ENCODE results near the gene SLC1A2. TPM values are rescaled to one million over a fixed set of nuclear protein-coding genes. Genes with fewer than 3 reads are reported as not detected.

Gene SLC1A2
- total RNA-seq, 1 experiment from 2014 or later: not detected

GRCh38 chr11:35376613-35377012 lies 42.7 kb downstream of the SLC1A2 start:
- no peak for DNase-seq (ENCODE audit: low spot score)

GRCh38 chr11:35376118-35376510 lies 43.2 kb downstream of the SLC1A2 start:
- no peak for DNase-seq (ENCODE audit: low spot score)

DNA sequence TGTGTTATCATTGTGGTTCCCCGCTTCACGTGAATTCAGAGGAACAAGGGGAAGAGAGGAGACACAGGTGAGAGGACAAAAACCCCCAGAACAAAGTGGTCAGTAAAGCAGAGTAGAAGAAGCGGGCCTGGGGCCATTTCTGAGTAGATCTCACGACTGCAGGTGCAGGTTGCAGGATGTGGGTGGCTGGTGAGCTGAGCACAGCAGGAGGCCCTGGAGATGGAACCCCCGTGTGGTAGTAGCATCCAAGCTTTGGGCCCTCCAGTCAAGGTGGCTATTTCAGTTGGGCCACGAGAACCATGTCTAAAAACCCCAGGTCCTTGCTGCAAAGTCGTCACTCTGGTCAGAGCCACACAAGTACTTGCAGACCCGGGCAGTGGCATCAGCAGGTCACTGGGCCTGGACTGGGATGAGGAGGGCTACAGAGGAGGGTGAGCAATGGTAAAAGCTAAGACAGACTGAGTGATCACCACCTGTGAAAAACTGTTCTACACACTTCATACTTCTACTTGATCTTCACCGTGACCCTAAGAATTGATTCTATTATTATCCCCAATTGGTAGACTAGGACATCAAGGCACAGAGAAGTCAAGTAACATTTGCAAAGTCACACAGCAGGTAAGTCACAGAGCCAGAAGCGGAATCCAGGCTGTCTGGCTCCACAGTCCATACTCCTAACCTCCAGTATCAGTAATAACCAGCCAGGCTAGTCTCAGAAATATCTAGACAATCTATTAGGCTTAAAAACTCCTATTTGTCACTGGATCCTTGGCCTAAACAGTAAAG lies 43.8 kb downstream of the SLC1A2 start:
- DNase-seq (ENCODE audit: low spot score): no peak

DNA sequence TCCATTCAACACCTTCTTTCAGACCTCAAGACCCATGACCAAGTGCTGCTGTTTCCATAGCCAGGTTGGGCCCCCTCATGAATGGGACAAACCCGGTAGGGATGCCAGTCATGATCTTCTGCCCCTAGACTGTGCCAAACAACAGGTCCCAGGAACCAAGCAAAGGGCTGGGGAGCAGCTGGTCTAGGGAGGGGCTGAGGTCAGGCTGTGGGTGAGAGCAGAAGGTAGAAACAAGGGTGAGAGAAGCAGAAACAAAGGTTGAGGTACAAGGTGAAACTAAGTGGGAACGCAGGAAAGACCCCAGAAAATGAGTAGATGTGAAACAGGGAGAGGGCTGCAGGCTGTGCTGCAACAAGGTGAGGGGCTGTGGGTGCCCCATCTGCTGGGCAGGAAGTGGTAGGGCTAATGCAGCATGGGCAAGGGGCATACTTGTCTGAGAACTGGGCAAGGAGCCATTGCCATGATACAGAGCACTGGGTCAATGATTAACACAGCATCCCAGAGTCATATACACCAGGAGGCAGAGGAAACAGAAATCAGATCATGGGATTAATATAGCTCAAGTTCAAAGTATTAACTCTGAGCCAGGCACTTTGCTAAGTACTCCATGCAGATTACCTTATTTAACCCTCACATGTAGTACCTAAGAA lies 45.9 kb downstream of the SLC1A2 start:
- peak; percentile 87 for DNase-seq (ENCODE audit: low spot score)

GRCh38 chr11:35372565-35373283 lies 46.6 kb downstream of the SLC1A2 start:
- no peak for DNase-seq (ENCODE audit: low spot score)

DNA sequence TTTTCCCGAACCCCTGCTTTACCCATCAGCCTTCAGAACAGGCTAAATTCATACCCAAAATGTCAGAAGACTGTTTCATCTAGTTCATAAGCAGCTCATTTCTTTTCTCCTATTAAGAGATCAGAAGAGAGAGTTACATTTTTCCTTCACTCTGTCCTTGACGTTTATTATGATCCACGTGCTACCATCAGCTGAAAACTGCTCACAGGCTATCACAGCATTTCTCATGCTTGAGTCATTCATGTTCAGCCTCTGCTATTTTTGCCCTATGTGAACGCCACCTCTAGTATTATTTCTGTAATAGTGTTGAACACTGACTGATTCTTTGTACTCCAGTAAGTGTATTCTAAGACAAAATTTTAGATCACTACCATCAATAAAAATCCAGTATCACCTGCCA lies 51.9 kb downstream of the SLC1A2 start:
- no peak for DNase-seq (ENCODE audit: low spot score)

GRCh38 chr11:35366798-35367197 lies 52.6 kb downstream of the SLC1A2 start:
- no peak for DNase-seq (ENCODE audit: low spot score)

GRCh38 chr11:35365961-35366360 lies 53.4 kb downstream of the SLC1A2 start:
- no peak for DNase-seq (ENCODE audit: low spot score)

DNA sequence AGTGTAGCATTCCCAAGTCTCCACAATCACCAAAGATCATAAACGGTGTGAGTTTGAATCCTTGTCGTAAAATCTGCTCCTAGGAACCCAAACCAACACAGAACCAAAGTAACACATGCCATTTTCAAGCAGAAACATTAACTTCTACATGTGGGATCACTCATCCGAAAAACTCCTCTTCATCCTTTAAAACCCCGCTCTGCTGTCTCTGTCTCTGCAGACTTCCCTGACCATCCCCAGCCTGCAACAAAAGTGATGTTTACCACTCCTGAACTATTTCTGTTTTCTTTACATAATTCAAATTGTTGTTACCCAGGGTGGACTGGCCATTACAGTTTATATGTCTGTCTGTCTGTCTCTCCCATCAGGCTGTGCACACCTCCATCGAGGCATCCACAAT lies 54.0 kb downstream of the SLC1A2 start:
- DNase-seq (ENCODE audit: low spot score): no peak

DNA sequence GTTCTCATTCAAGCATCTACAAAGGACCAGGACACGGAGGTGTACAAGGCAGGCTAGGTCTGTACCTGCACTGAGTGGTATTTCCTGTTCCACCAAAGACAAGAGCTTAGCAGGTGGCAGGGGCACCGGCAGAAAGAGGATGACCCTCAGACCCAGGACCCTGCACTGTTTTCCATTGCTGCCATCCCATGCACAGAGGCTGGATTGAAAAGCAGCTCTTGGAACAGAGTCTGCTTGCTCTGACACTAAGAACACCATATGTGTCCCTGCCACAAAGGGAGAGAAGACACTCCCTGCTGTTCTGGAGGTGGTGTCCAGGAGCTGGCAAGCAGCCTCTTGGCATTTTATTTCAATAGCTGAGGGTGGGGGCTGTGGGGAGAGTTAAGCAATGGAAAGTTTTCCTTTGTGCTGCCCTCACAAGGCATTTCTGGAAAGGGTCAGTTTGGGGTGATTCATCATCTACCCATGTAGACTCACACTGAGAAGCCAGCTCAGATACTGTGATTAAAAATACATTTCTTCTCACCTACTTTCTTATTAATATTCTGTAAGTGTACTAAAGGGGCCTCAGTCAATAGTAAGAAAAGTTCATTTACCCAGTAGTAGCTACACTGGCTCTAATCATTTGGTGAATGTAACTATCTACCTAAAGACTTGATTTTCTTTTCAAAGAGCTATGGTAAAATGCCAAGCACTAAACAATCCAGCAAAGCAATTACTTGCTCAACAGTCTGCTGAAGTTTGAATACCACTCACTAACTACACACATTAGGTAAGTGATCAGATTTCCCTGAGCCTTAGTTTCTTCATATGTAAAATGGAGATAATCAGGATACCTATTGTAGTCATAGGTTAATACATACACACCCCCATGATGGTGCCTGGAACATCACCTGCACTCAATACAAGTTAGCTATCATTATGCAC lies 55.2 kb downstream of the SLC1A2 start:
- peak; percentile 24 for DNase-seq (ENCODE audit: low spot score)

DNA sequence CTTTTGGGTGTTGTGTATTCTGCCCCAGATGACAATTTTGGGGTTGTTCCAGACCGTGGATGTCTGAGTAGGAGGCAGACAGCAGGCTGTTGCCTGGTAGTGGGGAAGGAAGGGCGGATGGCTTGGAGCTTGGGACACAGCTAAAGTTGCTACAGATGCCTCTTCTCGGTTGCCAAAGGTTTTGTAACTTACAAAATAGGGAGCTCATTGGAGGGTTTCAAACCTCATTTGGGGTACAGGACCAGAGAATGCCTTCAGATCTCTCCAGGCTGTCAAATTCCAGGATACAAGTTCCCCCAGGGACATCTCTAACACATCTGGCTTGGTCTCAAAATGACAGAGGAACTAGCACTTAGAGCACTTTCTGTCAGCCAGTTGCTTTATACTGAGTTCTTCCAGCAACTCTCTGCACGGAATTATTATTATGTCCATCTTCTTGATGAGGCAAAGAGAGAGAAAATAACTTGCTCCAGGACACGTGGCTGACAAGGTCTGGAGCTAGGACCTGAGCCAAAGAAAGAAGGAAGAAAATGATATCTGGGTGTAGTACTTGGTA lies 56.0 kb downstream of the SLC1A2 start:
- DNase-seq (ENCODE audit: low spot score): no peak

- DNase-seq (ENCODE audit: low spot score): peak; percentile 46
These were observed 56.8 kb downstream of the SLC1A2 start for GRCh38 chr11:35362521-35362980.

GRCh38 chr11:35360055-35360530 lies 59.3 kb downstream of the SLC1A2 start:
- DNase-seq (ENCODE audit: low spot score): no peak

DNA sequence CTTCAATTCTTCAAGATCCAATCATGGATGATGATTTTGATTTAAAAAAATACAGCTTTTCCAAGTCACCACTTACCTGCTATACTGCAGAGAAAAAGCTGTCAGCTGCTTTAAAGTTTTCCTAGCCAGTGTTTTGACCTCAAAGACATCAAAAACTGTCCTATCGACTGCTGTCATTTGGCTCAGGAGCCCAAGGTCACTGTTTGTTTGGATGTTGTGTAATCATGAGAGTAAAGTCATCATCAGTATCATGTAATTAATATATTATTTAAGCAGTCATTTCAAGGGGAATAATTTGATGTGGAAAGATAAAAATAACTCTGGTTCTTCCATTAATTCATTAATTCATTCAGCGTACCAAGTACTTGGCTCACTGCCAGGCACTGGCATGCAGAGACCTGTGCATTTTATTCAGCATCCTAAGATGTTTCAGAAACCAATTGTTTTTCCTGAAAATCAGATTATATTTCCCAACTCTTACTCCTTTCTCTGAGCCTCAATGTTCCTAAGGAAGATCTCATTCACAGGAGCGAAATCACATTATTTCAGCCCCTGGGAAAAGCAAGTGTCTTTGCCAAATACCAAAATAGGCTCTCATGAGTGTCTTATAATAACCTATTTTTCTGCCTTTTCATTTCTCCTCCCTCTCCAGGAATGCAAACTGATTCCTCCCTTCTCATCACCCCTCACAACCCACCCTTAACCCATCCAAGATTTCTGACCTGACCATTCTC lies 59.9 kb downstream of the SLC1A2 start:
- no peak for DNase-seq (ENCODE audit: low spot score)

DNA sequence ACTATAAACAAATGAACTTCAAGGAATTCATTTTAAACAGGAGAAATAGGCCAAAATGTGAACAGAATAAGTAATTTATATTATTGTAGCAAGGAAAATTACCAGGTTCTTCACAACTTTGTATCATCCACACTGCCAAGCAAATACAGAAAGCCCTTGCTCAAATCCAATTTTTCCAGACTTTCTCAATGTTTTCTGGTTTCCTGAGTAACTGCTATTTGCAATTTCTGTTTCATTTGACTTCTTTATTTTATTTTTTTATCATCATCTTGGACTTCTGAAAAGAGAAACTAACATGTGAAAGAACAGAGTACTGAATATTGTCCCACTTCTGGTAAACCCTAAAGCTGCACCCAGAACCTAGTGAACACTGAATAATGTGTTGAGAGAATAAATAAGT lies 61.0 kb downstream of the SLC1A2 start:
- DNase-seq (ENCODE audit: low spot score): no peak

- DNase-seq (ENCODE audit: low spot score): no peak
These were observed 61.4 kb downstream of the SLC1A2 start for GRCh38 chr11:35357923-35358322.

DNA sequence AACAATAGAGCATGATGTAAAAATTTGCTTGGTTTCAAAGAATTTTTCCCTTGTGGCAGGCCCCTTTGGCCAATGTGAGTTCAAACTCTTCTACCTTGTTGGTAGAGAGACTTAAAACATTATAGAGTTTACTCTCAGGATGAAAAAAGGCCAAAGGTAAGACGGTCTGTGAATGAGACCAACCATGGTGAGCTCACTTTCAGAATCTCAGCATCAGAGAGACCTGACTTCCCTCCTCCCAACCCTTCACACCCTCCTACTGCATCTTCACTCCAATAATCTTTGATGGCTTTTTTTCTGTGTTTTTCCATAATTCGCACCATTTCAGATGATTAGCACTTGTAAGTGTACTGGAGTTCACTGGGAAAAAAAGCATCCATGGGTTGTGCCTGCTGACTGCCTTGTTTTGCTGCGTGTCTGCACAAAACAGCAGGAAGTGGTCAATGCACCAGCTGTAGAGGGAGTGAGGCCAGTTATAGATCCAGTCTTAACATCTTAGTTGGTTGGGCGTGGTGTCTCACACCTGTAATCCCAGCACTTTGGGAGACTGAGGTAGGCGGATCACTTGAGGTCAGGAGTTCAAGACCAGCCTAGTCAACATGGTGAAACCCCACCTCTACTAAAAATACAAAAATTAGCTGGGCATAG lies 64.1 kb downstream of the SLC1A2 start:
- no peak for DNase-seq (ENCODE audit: low spot score)

DNA sequence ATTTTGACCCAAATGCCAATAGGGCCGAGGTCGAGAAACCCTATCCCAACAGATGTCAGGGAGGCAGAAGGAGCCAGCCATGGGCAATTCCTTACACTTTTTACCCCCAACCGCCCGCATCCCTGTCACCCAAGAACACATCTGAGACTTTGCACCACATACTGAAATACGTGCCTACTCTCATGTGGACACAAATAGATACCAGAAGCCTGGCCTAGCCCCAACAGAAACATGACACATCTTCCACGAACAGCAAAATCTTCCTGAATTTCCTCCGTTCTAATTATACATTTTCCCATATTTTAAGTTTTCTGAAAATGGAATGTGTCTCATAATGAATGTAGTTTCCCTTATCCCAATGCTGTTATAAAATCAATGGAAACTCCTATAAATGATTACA lies 64.7 kb downstream of the SLC1A2 start:
- no peak for DNase-seq (ENCODE audit: low spot score)

- DNase-seq (ENCODE audit: low spot score): no peak
These were observed 67.1 kb downstream of the SLC1A2 start for GRCh38 chr11:35352077-35352888.
